GM13977 (cell line): ENCODE measurements around the gene DNAJC21.
"Not testable (repeated sequence)": the region's sequence is repeated elsewhere in the genome, so short reads cannot be mapped to it uniquely, and the experiment has no call there.

Source experiments
- DNase-seq: peaks from one replicate; pipeline ENCODE4 v3.0.0; 2012; ENCODE audit warnings: low spot score
- in situ Hi-C: fragments of 300-500 bp; cut with MboI; formaldehyde crosslinking; loops from one replicate; pipeline ENCODE4 v1.12.0; 2022; ENCODE audit warnings: low sequenced_read_pairs, low pct_unique_long_range_greater_than_20kb, mixed read lengths, inconsistent platforms; ENCODE audit not compliant: unreplicated experiment
- TF ChIP-seq, protein P1 (sequence below): IDR thresholded peaks from 2 replicates; pipeline ENCODE4 v1.5.1; 2012; ENCODE audit warnings: mild to moderate bottlenecking, control low read depth; ENCODE audit not compliant: insufficient read depth; ENCODE audit errors: extremely low read depth, missing control alignments

DNAJC21 gene

DNA sequence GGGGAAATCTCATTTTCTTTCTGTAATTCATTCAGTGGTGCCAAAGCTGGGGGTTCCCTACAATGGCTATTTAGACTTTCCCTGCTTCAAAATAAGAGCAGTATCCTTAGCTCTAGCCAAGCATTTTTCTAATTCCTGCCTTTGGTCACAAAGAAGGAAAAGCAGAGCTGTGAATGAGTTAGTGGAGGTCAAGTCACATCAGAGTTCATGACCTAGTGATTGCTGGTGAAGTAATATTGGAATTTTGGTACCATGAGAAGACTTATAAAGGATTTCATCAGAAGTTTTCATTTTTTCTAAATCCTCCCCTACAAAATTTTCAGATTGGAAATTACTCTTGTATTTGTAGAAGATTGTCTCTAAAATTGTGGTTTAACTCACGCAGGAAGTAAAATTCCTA is 28.0 kb downstream of the DNAJC21 start:
- no peak for DNase-seq
- TF ChIP-seq, protein P1, sequence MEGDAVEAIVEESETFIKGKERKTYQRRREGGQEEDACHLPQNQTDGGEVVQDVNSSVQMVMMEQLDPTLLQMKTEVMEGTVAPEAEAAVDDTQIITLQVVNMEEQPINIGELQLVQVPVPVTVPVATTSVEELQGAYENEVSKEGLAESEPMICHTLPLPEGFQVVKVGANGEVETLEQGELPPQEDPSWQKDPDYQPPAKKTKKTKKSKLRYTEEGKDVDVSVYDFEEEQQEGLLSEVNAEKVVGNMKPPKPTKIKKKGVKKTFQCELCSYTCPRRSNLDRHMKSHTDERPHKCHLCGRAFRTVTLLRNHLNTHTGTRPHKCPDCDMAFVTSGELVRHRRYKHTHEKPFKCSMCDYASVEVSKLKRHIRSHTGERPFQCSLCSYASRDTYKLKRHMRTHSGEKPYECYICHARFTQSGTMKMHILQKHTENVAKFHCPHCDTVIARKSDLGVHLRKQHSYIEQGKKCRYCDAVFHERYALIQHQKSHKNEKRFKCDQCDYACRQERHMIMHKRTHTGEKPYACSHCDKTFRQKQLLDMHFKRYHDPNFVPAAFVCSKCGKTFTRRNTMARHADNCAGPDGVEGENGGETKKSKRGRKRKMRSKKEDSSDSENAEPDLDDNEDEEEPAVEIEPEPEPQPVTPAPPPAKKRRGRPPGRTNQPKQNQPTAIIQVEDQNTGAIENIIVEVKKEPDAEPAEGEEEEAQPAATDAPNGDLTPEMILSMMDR = no peak
- in situ Hi-C loops = loop anchor here (10.0 kb wide), 1 partner anchor 47 kb away; no protein-coding TSS in a partner anchor

DNA sequence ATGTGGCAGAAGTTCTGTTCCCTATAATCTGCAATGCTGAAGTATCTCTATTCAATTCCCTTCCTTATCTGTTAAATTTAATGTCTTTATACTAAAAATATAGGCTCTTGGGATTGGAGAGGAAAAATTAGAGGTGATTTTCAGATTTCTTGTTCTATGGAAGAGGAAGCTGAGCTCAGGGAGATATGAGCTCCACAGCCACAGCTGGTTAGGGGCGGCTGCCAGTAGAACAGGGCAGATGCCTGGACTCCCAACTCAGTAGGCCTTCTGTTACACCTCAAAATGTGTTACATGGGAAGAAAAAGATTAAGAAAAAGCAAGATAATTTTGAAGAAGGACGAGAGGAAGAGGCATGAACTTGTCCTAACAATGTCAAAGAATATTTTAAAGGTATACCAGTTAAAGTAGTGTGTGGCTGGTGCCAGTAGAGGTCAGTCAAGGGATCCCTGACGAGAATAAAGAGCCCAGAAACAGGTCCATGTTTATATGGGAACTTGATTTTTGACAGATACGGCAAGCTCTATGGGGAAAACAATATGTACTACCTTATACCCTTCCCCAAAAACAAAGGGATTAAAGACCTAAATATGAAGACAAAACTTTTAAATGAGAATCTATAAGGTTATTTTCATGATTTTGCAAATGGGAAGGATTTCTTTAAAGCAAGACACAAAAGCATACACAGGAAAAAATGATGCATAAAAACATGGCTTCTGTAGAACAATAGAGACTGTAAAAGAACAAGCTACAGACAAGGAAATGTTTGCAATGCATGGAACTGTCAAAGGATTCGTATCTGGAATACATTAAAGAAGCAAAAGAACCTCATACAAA is 28.7 kb downstream of the DNAJC21 start:
- DNase-seq = peak; percentile 54
- in situ Hi-C loops = loop anchor here (10.0 kb wide), 1 partner anchor 47 kb away; no protein-coding TSS in a partner anchor

DNA sequence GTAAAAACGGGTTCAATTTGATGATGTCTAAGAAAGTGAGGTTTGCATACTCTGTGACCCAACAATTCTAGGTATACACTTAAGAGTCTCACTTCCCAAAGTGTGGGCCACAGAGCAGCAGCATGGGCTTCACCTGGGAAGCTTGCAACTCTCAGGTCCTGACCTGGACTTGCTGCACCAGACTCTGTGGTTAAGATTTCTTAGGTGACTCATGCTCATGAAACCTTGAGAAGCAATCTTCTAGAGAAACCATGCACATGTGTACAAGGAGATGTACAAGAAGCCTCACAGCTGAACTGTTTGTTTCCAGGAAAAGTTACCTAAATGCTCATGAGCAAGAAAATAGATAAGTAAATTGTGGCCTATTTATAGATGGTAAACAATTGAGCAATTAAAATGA is 30.0 kb downstream of the DNAJC21 start:
- DNase-seq = peak; percentile 61
- TF ChIP-seq, protein P1 = no peak
- in situ Hi-C loops = loop anchor here (10.0 kb wide), 1 partner anchor 45 kb away; no protein-coding TSS in a partner anchor

More for the DNA sequence above, 28.7 kb downstream of the DNAJC21 start:
- TF ChIP-seq, protein P1 = peak; percentile 61

DNA sequence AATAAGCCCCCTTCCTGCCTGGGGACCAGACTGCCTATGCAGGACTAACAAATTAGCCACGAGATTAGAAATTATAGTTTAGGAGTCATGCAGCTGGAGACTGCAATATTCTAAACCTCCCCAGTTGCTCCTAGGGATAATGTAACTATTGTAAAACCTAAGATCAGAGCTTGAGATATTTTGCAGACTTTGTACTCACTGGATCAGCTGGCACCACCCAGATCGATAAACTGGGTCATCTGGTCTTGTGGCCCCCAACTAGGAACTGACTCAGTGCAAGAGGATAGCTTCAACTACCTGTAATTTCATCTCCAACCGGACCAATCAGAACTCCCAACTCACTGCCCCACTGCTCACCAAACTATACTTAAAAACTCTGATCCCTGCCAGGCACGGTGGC is 38.2 kb downstream of the DNAJC21 start:
- no peak for DNase-seq
- TF ChIP-seq, protein P1 = no peak
- in situ Hi-C loops = no loop called here

DNA sequence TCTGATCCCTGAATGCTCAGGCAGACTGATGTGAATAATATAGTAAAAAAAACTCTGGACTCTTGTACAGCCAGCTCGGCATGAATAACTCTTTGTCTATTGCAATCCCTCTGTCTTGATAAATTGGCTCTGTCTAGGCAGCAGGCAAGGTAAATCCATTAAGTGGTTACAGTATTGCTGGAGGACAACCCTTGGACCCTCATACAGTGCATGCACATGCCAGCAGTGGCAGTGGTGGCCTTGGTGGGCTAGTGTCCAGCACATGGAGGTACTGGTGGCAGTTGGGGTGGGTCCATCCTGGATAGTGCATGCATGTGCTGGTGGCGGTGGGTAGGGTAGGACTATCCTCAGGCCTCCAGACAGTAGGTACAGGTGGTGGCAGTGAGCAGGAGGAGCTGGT is 38.9 kb downstream of the DNAJC21 start:
- DNase-seq = no peak
- in situ Hi-C loops = no loop called here
- TF ChIP-seq, protein P1 = no peak

DNA sequence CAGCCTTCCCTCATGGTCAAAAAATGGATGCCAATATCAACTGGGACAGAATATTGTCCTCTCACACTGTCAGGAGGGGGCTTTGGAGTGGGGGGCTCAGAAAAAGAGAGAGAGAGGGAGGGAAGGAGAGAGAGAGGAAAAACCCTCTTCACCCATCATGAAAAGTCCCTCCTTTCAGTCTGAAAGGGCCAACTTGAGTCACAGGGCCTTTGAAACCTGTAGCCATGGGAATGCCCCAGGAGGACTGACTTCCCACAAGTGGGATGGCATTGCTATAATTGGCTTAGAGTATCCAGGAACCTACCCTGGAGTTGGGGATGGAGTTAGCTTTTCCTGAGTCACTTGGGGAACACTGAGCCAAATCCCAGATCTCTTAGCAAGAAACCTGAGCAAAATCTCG is 41.2 kb downstream of the DNAJC21 start:
- no peak for DNase-seq
- in situ Hi-C loops = no loop called here
- TF ChIP-seq, protein P1 = no peak

DNA sequence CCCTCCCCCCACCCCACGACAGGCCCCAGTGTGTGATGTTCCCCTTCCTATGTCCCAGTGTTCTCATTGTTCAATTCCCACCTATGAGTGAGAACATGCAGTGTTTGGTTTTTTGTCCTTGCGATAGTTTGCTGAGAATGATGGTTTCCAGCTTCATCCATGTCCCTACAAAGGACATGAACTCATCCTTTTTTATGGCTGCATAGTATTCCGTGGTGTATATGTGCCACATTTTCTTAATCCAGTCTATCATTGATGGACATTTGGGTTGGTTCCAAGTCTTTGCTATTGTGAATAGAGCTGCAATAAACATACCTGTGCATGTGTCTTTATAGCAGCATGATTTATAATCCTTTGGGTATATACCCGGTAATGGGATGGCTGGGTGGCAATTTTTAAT is 42.3 kb downstream of the DNAJC21 start:
- DNase-seq, in situ Hi-C loops: not testable (repeated sequence)
